ENCODE results near the gene FBN2.

The FBN2 gene

DNA sequence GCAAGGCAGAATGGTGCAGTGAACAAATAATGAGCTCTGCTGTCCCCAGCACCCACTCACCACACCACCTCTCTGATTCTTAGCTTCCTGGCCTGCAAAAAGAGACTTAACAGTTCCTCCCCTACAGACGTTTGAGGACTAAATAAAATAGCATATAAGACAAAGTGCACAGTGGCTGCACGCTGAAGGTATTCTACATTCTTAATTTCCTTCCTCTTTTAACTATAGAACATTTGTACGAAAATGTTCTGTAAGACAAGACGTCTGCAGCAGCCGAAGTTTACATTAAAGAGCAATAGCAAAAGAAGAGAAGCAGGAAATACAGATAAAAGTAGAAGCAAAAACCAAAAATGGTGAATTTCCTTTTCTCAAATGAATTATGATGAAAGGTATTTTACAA is 15.7 kb downstream of the FBN2 start:
- ATAC-seq (ENCODE audit: low read depth) = no peak
- peaks cover 96% of the 10 kb centered on the region for H3K36me3 ChIP-seq (ENCODE audit: low read depth)
- H3K9me3 ChIP-seq (ENCODE audit: severe bottlenecking) = no peaks in the 10 kb centered on the region
- H3K27ac ChIP-seq (ENCODE audit: poor library complexity, severe bottlenecking) = no peak overlapping the region
- H3K4me3 ChIP-seq (ENCODE audit: severe bottlenecking) = no peak overlapping the region
- DNase-seq (ENCODE audit: low spot score) = no peak
- no peaks in the 10 kb centered on the region for H3K4me1 ChIP-seq (ENCODE audit: insufficient read depth, poor library complexity, severe bottlenecking)
- TF ChIP-seq, protein P1, sequence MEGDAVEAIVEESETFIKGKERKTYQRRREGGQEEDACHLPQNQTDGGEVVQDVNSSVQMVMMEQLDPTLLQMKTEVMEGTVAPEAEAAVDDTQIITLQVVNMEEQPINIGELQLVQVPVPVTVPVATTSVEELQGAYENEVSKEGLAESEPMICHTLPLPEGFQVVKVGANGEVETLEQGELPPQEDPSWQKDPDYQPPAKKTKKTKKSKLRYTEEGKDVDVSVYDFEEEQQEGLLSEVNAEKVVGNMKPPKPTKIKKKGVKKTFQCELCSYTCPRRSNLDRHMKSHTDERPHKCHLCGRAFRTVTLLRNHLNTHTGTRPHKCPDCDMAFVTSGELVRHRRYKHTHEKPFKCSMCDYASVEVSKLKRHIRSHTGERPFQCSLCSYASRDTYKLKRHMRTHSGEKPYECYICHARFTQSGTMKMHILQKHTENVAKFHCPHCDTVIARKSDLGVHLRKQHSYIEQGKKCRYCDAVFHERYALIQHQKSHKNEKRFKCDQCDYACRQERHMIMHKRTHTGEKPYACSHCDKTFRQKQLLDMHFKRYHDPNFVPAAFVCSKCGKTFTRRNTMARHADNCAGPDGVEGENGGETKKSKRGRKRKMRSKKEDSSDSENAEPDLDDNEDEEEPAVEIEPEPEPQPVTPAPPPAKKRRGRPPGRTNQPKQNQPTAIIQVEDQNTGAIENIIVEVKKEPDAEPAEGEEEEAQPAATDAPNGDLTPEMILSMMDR (IDR thresholded peaks at IDR 0.05; ENCODE audit: poor library complexity, severe bottlenecking) = no peak
- H3K27me3 ChIP-seq (ENCODE audit: insufficient read depth, poor library complexity, severe bottlenecking) = no peaks in the 10 kb centered on the region

DNA sequence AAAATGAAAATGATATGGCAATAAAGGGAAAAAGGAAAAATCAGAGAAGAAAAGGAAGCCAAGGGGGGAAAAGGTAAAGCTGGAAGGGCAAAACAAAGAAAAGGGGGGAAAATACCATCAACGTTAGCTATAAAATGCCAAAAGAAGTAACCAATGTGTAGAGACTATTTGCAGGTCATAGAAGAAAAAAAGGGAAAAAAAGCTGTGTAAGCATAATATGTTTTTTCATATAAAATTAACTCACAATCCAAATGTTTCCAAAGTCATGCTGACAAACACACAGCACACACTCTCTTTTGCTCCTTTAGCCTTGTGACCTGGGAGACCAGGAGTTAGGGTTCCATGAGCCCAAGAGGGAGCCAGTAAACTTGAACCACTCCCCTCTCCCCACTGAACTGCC is 18.2 kb downstream of the FBN2 start:
- H3K27me3 ChIP-seq (ENCODE audit: insufficient read depth, poor library complexity, severe bottlenecking) = no peaks in the 10 kb centered on the region
- H3K4me1 ChIP-seq (ENCODE audit: insufficient read depth, poor library complexity, severe bottlenecking) = no peaks in the 10 kb centered on the region
- H3K27ac ChIP-seq (ENCODE audit: poor library complexity, severe bottlenecking) = no peak overlapping the region
- peaks cover 96% of the 10 kb centered on the region for H3K36me3 ChIP-seq (ENCODE audit: low read depth)
- no peak overlapping the region for H3K4me3 ChIP-seq (ENCODE audit: severe bottlenecking)
- DNase-seq (ENCODE audit: low spot score) = no peak
- no peaks in the 10 kb centered on the region for H3K9me3 ChIP-seq (ENCODE audit: severe bottlenecking)
- TF ChIP-seq, protein P1 (IDR thresholded peaks at IDR 0.05; ENCODE audit: poor library complexity, severe bottlenecking) = no peak
- ATAC-seq (ENCODE audit: low read depth) = no peak

DNA sequence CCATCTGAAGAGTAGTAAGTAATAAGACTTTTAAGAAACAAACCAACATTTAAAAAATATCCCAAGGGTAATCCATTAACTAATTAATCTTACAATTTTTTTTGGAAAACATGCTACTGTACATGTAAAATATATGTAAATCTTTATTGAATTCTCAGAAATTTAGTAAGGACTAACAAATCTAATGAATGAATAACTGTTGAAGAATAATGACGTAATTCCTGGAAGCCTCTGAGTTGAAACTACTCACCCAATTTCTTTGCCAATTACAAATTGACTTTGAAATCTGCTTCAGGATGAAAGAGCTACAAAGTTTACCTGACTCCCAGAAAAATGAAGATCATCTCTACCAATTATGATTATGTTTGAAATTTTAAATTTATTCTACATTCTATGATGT is 21.1 kb downstream of the FBN2 start:
- TF ChIP-seq, protein P1 (IDR thresholded peaks at IDR 0.05; ENCODE audit: poor library complexity, severe bottlenecking) = no peak
- H3K4me3 ChIP-seq (ENCODE audit: severe bottlenecking) = no peak overlapping the region
- H3K9me3 ChIP-seq (ENCODE audit: severe bottlenecking) = no peaks in the 10 kb centered on the region
- peaks cover 97% of the 10 kb centered on the region for H3K36me3 ChIP-seq (ENCODE audit: low read depth)
- DNase-seq (ENCODE audit: low spot score) (no peak), ATAC-seq (ENCODE audit: low read depth) (no peak)
- no peak overlapping the region for H3K27ac ChIP-seq (ENCODE audit: poor library complexity, severe bottlenecking)
- no peaks in the 10 kb centered on the region for H3K27me3 ChIP-seq (ENCODE audit: insufficient read depth, poor library complexity, severe bottlenecking)
- no peaks in the 10 kb centered on the region for H3K4me1 ChIP-seq (ENCODE audit: insufficient read depth, poor library complexity, severe bottlenecking)

DNA sequence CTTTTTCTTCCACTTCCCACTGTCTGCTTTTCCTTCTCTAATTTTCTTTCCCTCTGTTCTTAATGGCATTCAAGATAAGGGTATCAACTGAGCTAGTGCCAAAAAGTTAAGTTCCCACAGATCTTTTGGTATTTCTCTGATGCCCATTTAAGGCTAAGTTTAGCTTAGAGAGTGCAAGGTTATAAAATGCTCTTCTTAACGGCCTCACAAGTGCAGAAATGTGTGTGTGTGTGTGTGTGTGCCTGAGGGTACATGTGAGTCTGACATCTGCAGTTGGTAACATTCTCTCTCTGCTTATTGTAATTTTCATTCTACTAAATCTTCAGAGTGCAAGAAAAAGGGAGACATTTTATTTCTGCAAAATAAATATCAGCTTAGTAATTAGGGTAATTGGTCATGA is 24.2 kb downstream of the FBN2 start:
- H3K9me3 ChIP-seq (ENCODE audit: severe bottlenecking) = no peaks in the 10 kb centered on the region
- no peaks in the 10 kb centered on the region for H3K27me3 ChIP-seq (ENCODE audit: insufficient read depth, poor library complexity, severe bottlenecking)
- no peak for DNase-seq (ENCODE audit: low spot score)
- H3K4me1 ChIP-seq (ENCODE audit: insufficient read depth, poor library complexity, severe bottlenecking) = no peaks in the 10 kb centered on the region
- no peak overlapping the region for H3K4me3 ChIP-seq (ENCODE audit: severe bottlenecking)
- TF ChIP-seq, protein P1 (IDR thresholded peaks at IDR 0.05; ENCODE audit: poor library complexity, severe bottlenecking) = no peak
- no peak for ATAC-seq (ENCODE audit: low read depth)
- peaks cover 95% of the 10 kb centered on the region for H3K36me3 ChIP-seq (ENCODE audit: low read depth)
- H3K27ac ChIP-seq (ENCODE audit: poor library complexity, severe bottlenecking) = no peak overlapping the region

DNA sequence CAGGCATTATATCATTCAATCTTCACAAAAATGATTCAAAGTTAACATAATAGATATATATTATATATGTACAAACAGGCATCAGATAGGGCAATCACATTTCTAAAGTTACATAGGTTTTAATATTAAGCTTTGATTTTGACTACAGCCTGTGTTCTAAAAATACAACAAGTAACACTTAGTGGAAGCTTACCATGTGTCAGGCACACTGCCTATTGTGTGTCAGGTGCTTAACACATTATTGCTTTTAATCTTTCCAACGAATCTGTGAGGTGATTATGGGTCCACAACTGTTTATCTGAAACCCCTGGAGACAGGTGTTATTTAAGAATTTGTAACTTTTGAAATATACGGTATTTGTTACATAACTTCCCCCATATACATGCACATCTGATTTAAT is 25.2 kb downstream of the FBN2 start:
- TF ChIP-seq, protein P1 (IDR thresholded peaks at IDR 0.05; ENCODE audit: poor library complexity, severe bottlenecking) = no peak
- H3K27me3 ChIP-seq (ENCODE audit: insufficient read depth, poor library complexity, severe bottlenecking) = no peaks in the 10 kb centered on the region
- no peak for DNase-seq (ENCODE audit: low spot score)
- H3K27ac ChIP-seq (ENCODE audit: poor library complexity, severe bottlenecking) = no peak overlapping the region
- H3K9me3 ChIP-seq (ENCODE audit: severe bottlenecking) = no peaks in the 10 kb centered on the region
- no peak overlapping the region for H3K4me3 ChIP-seq (ENCODE audit: severe bottlenecking)
- no peak for ATAC-seq (ENCODE audit: low read depth)
- no peaks in the 10 kb centered on the region for H3K4me1 ChIP-seq (ENCODE audit: insufficient read depth, poor library complexity, severe bottlenecking)
- H3K36me3 ChIP-seq (ENCODE audit: low read depth) = peaks cover 95% of the 10 kb centered on the region
